Panc1 (cell line): ENCODE results near the gene ARMCX6. TPM values are rescaled to one million over a fixed set of nuclear protein-coding genes. Genes with fewer than 3 reads are reported as not detected.
"Not testable (repeated sequence)": the region's sequence is repeated elsewhere in the genome, so short reads cannot be mapped to it uniquely, and the experiment has no call there.

Experiments used
- ATAC-seq: fragments of 200-7000 bp; cut with Tn5 transposase; 2 replicates; pipeline ENCODE4 v1.9.1; 2020; ENCODE audit warnings: mild to moderate bottlenecking, moderate library complexity
- BruUV-seq: library from RNA; stranded (reverse); fragments of 400-500 nt; replicated peaks from 2 replicates; lab custom pipeline; 2021; lab: Mats Ljungman, UMichigan
- CTCF ChIA-PET: fragments of 300-600 bp; sonication (Branson Sonifier 250); formaldehyde crosslinking; loops from one replicate; lab custom pipeline; 2022; ENCODE audit warnings: antibody characterized with exemption; lab: Charles Lee
- POLR2A ChIA-PET: fragments of 300-600 bp; sonication (Branson Sonifier 250); formaldehyde crosslinking; loops from one replicate; lab custom pipeline; 2022; ENCODE audit warnings: antibody characterized with exemption; lab: Charles Lee
- DNase-seq: peaks from one replicate; pipeline ENCODE4 v3.0.0-alpha.2; 2010; ENCODE audit warnings: low read depth, low spot score
- H3K27ac ChIP-seq: 2 replicates; pipeline ENCODE4 v1.5.1; 2011; ENCODE audit warnings: mild to moderate bottlenecking, low read length, inconsistent platforms
- H3K27me3 ChIP-seq: fragments of 200-500 bp; sonication (Bioruptor generic); 2 replicates; pipeline ENCODE4 v1.6.0; 2014; ENCODE audit warnings: low read length, inconsistent platforms; ENCODE audit not compliant: control insufficient read depth, insufficient read depth
- H3K36me3 ChIP-seq: fragments of 200-500 bp; sonication (Bioruptor generic); 2 replicates; pipeline ENCODE4 v1.5.1; 2014; ENCODE audit warnings: inconsistent platforms, mild to moderate bottlenecking, low read length, moderate library complexity; ENCODE audit not compliant: control insufficient read depth, insufficient read depth
- H3K4me1 ChIP-seq: 2 replicates; pipeline ENCODE4 v1.5.1; 2011; ENCODE audit warnings: inconsistent platforms, mild to moderate bottlenecking, low read length, moderate library complexity; ENCODE audit not compliant: control insufficient read depth, insufficient read depth
- H3K4me3 ChIP-seq, 2 experiments: 2 replicates each; pipeline ENCODE4 v1.5.1; 2011 to 2012; ENCODE audit warnings: low read depth in 2 of 2, low read length in 2 of 2, mild to moderate bottlenecking in 2 of 2, inconsistent platforms in 1 of 2, moderate library complexity in 1 of 2
- H3K9me3 ChIP-seq: fragments of 200-500 bp; sonication (Bioruptor generic); 2 replicates; pipeline ENCODE4 v1.5.1; 2014; ENCODE audit warnings: low read depth, mild to moderate bottlenecking, inconsistent platforms, low read length, moderate library complexity; ENCODE audit not compliant: control insufficient read depth, insufficient read depth
- CTCF ChIP-seq: fragments of 450-650 bp; IDR thresholded peaks from 2 replicates; pipeline ENCODE4 v1.5.1; 2017; ENCODE audit warnings: mild to moderate bottlenecking
- POLR2AphosphoS5 ChIP-seq: IDR thresholded peaks from 2 replicates; pipeline ENCODE4 v1.6.1; 2012; ENCODE audit warnings: mild to moderate bottlenecking, low read depth, low read length, moderate library complexity
- REST ChIP-seq, 2 experiments: IDR thresholded peaks; 2 replicates each; pipeline ENCODE4 v1.6.1; 2011 to 2012; ENCODE audit warnings: low read depth in 2 of 2, control low read depth in 1 of 2, low read length in 1 of 2, mild to moderate bottlenecking in 1 of 2, moderate library complexity in 1 of 2; ENCODE audit not compliant: insufficient read depth in 1 of 2
- SIN3A ChIP-seq: IDR thresholded peaks from 2 replicates; pipeline ENCODE4 v1.6.1; 2012; ENCODE audit warnings: low read depth, mild to moderate bottlenecking, low read length, moderate library complexity, borderline replicate concordance; ENCODE audit not compliant: insufficient read depth
- TCF7L2 ChIP-seq: IDR thresholded peaks from 2 replicates; pipeline ENCODE4 v1.6.1; 2011; ENCODE audit warnings: mild to moderate bottlenecking, low read depth, low read length, inconsistent platforms
- in situ Hi-C: cut with HindIII; loops from 2 replicates; pipeline ENCODE4 v1.10.0; 2016; ENCODE audit warnings: low sequenced_read_pairs, low pct_unique_long_range_greater_than_20kb
- intact Hi-C: fragments of 100-400 bp; cut with micrococcal nuclease; formaldehyde crosslinking; loops from one replicate; pipeline ENCODE4 v1.10.0; 2022; ENCODE audit not compliant: unreplicated experiment
- total RNA-seq: library from RNA; stranded (reverse); gene quantifications from one replicate; pipeline ENCODE4 v1.2.1, GENCODE V29; 2021; ENCODE audit not compliant: unreplicated experiment

Gene ARMCX6
- total RNA-seq, 1 experiment from 2014 or later: 43.6 TPM

- Histone ChIP-seq H3K27me3 (peaks cover 4% of the 10 kb centered on the region; the same call in 1 of the 2 replicates), H3K4me1 (no peaks in the 10 kb centered on the region), H3K9me3 (no peaks in the 10 kb centered on the region), H3K36me3 (no peaks in the 10 kb centered on the region), H3K4me3 (no peak overlapping the region), H3K27ac (no peak overlapping the region)
- ATAC-seq (no peak), DNase-seq (no peak)
- intact Hi-C loops: no loop called here
- TF ChIP-seq SIN3A (no peak), REST (IDR thresholded peaks at IDR 0.05; ENCODE audit: insufficient read depth in 1 of 2, low read depth in 2 of 2, low read length in 1 of 2) (no peak), TCF7L2 (no peak), CTCF (no peak), POLR2AphosphoS5 (no peak)
- in situ Hi-C loops: no loop called here
- BruUV-seq: no TSS peak
- POLR2A ChIA-PET: no interaction called here
- CTCF ChIA-PET: no interaction called here
Measured at GRCh38 chrX:101656817-101657216, 39.0 kb upstream of the ARMCX6 start.

- in situ Hi-C loops (no loop called here), intact Hi-C loops (no loop called here)
- ChIA-PET POLR2A (no interaction called here), CTCF (no interaction called here)
- no peak overlapping the region for H3K27ac ChIP-seq
- BruUV-seq: no TSS peak
- TF ChIP-seq CTCF (no peak), SIN3A (no peak), REST (IDR thresholded peaks at IDR 0.05; ENCODE audit: insufficient read depth in 1 of 2, low read depth in 2 of 2, low read length in 1 of 2) (no peak), POLR2AphosphoS5 (no peak), TCF7L2 (no peak)
- no peaks in the 10 kb centered on the region for H3K4me1 ChIP-seq
- H3K27me3 ChIP-seq: 0 out of 2 replicates have a peak, but pooled peaks cover 5% of the 10 kb centered on the region
- ATAC-seq (no peak), DNase-seq (no peak)
- no peaks in the 10 kb centered on the region for H3K9me3 ChIP-seq
- no peak overlapping the region for H3K4me3 ChIP-seq
- no peaks in the 10 kb centered on the region for H3K36me3 ChIP-seq
Measured at GRCh38 chrX:101655534-101655933, 37.7 kb upstream of the ARMCX6 start.

GRCh38 chrX:101647716-101648115 is 29.9 kb upstream of the ARMCX6 start:
- H3K4me1 ChIP-seq, DNase-seq, BruUV-seq, H3K9me3 ChIP-seq, H3K27me3 ChIP-seq, H3K4me3 ChIP-seq, ATAC-seq, H3K27ac ChIP-seq, in situ Hi-C loops, CTCF ChIA-PET, H3K36me3 ChIP-seq, POLR2A ChIA-PET, intact Hi-C loops: not testable (repeated sequence)
